Measurements from ENCODE around the gene SYT2.

GRCh38 chr1:202692959-202693555 is 17.2 kb downstream of the SYT2 start:
- no peak for TF ChIP-seq MAZ (IDR thresholded peaks at IDR 0.05; ENCODE audit: borderline replicate concordance, low read depth, low read length)
- 0 out of 2 replicates have a peak, but pooled peaks have one; percentile 37 for TF ChIP-seq MAZ (CRISPR knock-in tag; IDR thresholded peaks at IDR 0.05; ENCODE audit: low read depth)
- TF ChIP-seq, protein P1, sequence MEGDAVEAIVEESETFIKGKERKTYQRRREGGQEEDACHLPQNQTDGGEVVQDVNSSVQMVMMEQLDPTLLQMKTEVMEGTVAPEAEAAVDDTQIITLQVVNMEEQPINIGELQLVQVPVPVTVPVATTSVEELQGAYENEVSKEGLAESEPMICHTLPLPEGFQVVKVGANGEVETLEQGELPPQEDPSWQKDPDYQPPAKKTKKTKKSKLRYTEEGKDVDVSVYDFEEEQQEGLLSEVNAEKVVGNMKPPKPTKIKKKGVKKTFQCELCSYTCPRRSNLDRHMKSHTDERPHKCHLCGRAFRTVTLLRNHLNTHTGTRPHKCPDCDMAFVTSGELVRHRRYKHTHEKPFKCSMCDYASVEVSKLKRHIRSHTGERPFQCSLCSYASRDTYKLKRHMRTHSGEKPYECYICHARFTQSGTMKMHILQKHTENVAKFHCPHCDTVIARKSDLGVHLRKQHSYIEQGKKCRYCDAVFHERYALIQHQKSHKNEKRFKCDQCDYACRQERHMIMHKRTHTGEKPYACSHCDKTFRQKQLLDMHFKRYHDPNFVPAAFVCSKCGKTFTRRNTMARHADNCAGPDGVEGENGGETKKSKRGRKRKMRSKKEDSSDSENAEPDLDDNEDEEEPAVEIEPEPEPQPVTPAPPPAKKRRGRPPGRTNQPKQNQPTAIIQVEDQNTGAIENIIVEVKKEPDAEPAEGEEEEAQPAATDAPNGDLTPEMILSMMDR (CRISPR knock-in tag; IDR thresholded peaks at IDR 0.05), result peak; percentile 45
- no peak for TF ChIP-seq HCFC1 (IDR thresholded peaks at IDR 0.05; ENCODE audit: low read depth, low read length)
- TF ChIP-seq RXRA (CRISPR knock-in tag; IDR thresholded peaks at IDR 0.05), result no peak
- TF ChIP-seq CHD2 (IDR thresholded peaks at IDR 0.05; ENCODE audit: low read depth, low read length), result no peak
- TF ChIP-seq ZNF788 (CRISPR knock-in tag; IDR thresholded peaks at IDR 0.05; ENCODE audit: borderline replicate concordance), result no peak
- TF ChIP-seq TFAP4 (IDR thresholded peaks at IDR 0.05; ENCODE audit: borderline replicate concordance, low read depth), result no peak
- TF ChIP-seq RAD21 (CRISPR knock-in tag; IDR thresholded peaks at IDR 0.05), result no peak
- no peak for TF ChIP-seq ZNF615 (CRISPR knock-in tag; IDR thresholded peaks at IDR 0.05; ENCODE audit: borderline replicate concordance)
- TF ChIP-seq, protein P2, sequence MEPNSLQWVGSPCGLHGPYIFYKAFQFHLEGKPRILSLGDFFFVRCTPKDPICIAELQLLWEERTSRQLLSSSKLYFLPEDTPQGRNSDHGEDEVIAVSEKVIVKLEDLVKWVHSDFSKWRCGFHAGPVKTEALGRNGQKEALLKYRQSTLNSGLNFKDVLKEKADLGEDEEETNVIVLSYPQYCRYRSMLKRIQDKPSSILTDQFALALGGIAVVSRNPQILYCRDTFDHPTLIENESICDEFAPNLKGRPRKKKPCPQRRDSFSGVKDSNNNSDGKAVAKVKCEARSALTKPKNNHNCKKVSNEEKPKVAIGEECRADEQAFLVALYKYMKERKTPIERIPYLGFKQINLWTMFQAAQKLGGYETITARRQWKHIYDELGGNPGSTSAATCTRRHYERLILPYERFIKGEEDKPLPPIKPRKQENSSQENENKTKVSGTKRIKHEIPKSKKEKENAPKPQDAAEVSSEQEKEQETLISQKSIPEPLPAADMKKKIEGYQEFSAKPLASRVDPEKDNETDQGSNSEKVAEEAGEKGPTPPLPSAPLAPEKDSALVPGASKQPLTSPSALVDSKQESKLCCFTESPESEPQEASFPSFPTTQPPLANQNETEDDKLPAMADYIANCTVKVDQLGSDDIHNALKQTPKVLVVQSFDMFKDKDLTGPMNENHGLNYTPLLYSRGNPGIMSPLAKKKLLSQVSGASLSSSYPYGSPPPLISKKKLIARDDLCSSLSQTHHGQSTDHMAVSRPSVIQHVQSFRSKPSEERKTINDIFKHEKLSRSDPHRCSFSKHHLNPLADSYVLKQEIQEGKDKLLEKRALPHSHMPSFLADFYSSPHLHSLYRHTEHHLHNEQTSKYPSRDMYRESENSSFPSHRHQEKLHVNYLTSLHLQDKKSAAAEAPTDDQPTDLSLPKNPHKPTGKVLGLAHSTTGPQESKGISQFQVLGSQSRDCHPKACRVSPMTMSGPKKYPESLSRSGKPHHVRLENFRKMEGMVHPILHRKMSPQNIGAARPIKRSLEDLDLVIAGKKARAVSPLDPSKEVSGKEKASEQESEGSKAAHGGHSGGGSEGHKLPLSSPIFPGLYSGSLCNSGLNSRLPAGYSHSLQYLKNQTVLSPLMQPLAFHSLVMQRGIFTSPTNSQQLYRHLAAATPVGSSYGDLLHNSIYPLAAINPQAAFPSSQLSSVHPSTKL (CRISPR knock-in tag; IDR thresholded peaks at IDR 0.05), result peak; percentile 42
- TF ChIP-seq ZNF121 (CRISPR knock-in tag; IDR thresholded peaks at IDR 0.05), result no peak
- TF ChIP-seq, protein P3, sequence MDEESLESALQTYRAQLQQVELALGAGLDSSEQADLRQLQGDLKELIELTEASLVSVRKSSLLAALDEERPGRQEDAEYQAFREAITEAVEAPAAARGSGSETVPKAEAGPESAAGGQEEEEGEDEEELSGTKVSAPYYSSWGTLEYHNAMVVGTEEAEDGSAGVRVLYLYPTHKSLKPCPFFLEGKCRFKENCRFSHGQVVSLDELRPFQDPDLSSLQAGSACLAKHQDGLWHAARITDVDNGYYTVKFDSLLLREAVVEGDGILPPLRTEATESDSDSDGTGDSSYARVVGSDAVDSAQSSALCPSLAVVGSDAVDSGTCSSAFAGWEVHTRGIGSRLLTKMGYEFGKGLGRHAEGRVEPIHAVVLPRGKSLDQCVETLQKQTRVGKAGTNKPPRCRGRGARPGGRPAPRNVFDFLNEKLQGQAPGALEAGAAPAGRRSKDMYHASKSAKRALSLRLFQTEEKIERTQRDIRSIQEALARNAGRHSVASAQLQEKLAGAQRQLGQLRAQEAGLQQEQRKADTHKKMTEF (CRISPR knock-in tag; IDR thresholded peaks at IDR 0.05), result peak; percentile 61; the same call in 1 of the 2 replicates
- TF ChIP-seq, protein P4, sequence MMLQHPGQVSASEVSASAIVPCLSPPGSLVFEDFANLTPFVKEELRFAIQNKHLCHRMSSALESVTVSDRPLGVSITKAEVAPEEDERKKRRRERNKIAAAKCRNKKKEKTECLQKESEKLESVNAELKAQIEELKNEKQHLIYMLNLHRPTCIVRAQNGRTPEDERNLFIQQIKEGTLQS (CRISPR knock-in tag; IDR thresholded peaks at IDR 0.05), result peak; percentile 57; the same call in 1 of the 2 replicates
